ENCODE data around the gene INTS7. TPM values are rescaled to one million over a fixed set of nuclear protein-coding genes. Genes with fewer than 3 reads are reported as not detected.

The INTS7 gene
- total RNA-seq, 1 experiment from 2014 or later, result 21.7 TPM

GRCh38 chr1:211924256-211924655 is 111.1 kb downstream of the INTS7 start:
- POLR2A ChIA-PET, result no interaction called here

More at GRCh38 chr1:211924256-211924655, 111.1 kb downstream of the INTS7 start:
- no peak overlapping the region for H3K27ac ChIP-seq (ENCODE audit: low read depth, low read length)
- H3K4me3 ChIP-seq (replicated peaks in 1 of 2; ENCODE audit: low read depth in 1 of 2, low read length in 2 of 2), result no peak overlapping the region
- BruUV-seq (replicated peaks), result no TSS peak
- no peaks in the 10 kb centered on the region for H3K79me2 ChIP-seq (ENCODE audit: insufficient read depth, low read length)
- H3K9me2 ChIP-seq (ENCODE audit: insufficient read depth), result no peaks in the 10 kb centered on the region
- H2AFZ ChIP-seq (ENCODE audit: low read depth, low read length, poor library complexity, severe bottlenecking), result no peak overlapping the region
- ATAC-seq (no peak), DNase-seq (ENCODE audit: low read depth, low spot score) (no peak)
- intact Hi-C loops (cut with micrococcal nuclease), result no loop called here
- no peaks in the 10 kb centered on the region for H3K27me3 ChIP-seq (ENCODE audit: insufficient read depth, low read length)
- H3K9me3 ChIP-seq (ENCODE audit: control insufficient read depth in 1 of 2, insufficient read depth in 1 of 2, low read depth in 1 of 2, low read length in 2 of 2), result no peaks in the 10 kb centered on the region
- no peak overlapping the region for H3K9ac ChIP-seq (ENCODE audit: low read length)
- TF ChIP-seq TCF7L2 (IDR thresholded peaks at IDR 0.05; ENCODE audit: borderline replicate concordance, extremely low read depth, insufficient read depth, insufficient read length) (no peak), CEBPB (IDR thresholded peaks at IDR 0.05; ENCODE audit: low read depth) (no peak), ELF1 (IDR thresholded peaks at IDR 0.05; ENCODE audit: borderline replicate concordance, low read depth) (no peak), FOSL1 (IDR thresholded peaks at IDR 0.05; ENCODE audit: low read depth) (no peak), POLR2A (IDR thresholded peaks at IDR 0.05; ENCODE audit: borderline replicate concordance, extremely low read depth, insufficient read depth, insufficient read length) (no peak), REST (IDR thresholded peaks at IDR 0.05; ENCODE audit: low read depth) (no peak), ZBTB33 (IDR thresholded peaks at IDR 0.05; ENCODE audit: extremely low read depth, insufficient replicate concordance, low read length) (no peak)
- RAD21 ChIA-PET (ENCODE audit: low non-redundant PET in 1 of 2, low total read pairs in 2 of 2, uncharacterized antibody in 2 of 2, unreplicated experiment in 2 of 2), result no interaction called here
- H3K4me2 ChIP-seq (ENCODE audit: low read length), result no peak overlapping the region
- no peaks in the 10 kb centered on the region; the same call in 1 of the 2 replicates for H4K20me1 ChIP-seq (ENCODE audit: insufficient read depth)
- H3K36me3 ChIP-seq (ENCODE audit: control insufficient read depth in 1 of 2, insufficient read depth in 2 of 2, low read length in 2 of 2), result no peaks in the 10 kb centered on the region
- H3K4me1 ChIP-seq (ENCODE audit: control insufficient read depth in 1 of 2, insufficient read depth in 2 of 2, low read length in 2 of 2), result peaks cover 0 to 4% of the 10 kb centered on the region in 2 experiments; a peak in 1 of 4 replicates
- CTCF ChIA-PET, result no interaction called here
